CD4-positive, CD25-positive, alpha-beta regulatory T cell (primary cell): ENCODE data around the gene MAP4. TPM values are rescaled to one million over a fixed set of nuclear protein-coding genes. Genes with fewer than 3 reads are reported as not detected.
A peak's percentile ranks its signal among the peaks of the same experiment; 100 is the strongest.

Experiments
- ATAC-seq, 2 donors: fragments of 150-1000 bp; cut with Tn5 transposase; one replicate each; pipeline ENCODE4 v1.10.0; 2021; ENCODE audit warnings: low read depth in 2 of 2, moderate number of reproducible peaks in 2 of 2, moderate library complexity in 1 of 2
- DNase-seq, 3 donors: peaks; one replicate each; pipeline versions ENCODE4 v3.0.0 to v3.0.0-alpha.2; 2012 to 2022; ENCODE audit warnings: mixed read lengths in 1 of 3
- H3K27ac ChIP-seq: one replicate; pipeline ENCODE4 v1.7.0; 2013; ENCODE audit warnings: mild to moderate bottlenecking, low read length; ENCODE audit not compliant: insufficient read depth, poor library complexity, severe bottlenecking
- H3K27me3 ChIP-seq: one replicate; pipeline ENCODE4 v1.7.0; 2013; ENCODE audit warnings: low read length; ENCODE audit not compliant: control insufficient read depth, insufficient read depth
- H3K36me3 ChIP-seq: one replicate; pipeline ENCODE4 v1.7.0; 2013; ENCODE audit warnings: mild to moderate bottlenecking, low read length, moderate library complexity; ENCODE audit not compliant: control insufficient read depth, insufficient read depth
- H3K4me1 ChIP-seq: 2 replicates; pipeline ENCODE4 v1.7.0; 2013; ENCODE audit warnings: mild to moderate bottlenecking, low read length; ENCODE audit not compliant: insufficient read depth, control insufficient read depth, poor library complexity, severe bottlenecking
- H3K4me3 ChIP-seq: one replicate; pipeline ENCODE4 v1.7.0; 2013; ENCODE audit warnings: low read depth, mild to moderate bottlenecking, low read length, moderate library complexity
- H3K9me3 ChIP-seq, 2 experiments: 1 replicate in 1 of 2; 2 replicates in 1 of 2; pipeline ENCODE4 v1.7.0; 2013; ENCODE audit warnings: low read length in 2 of 2, mild to moderate bottlenecking in 1 of 2, moderate library complexity in 1 of 2; ENCODE audit not compliant: control insufficient read depth in 2 of 2
- H3K27ac Mint-ChIP-seq, 3 donors: one replicate each; pipeline ENCODE4 v1.8.0; 2020 to 2022; ENCODE audit warnings: mild to moderate bottlenecking in 3 of 3, mixed read lengths in 3 of 3, moderate library complexity in 2 of 3
- H3K27me3 Mint-ChIP-seq: one replicate; pipeline ENCODE4 v1.8.0; 2022; ENCODE audit warnings: mild to moderate bottlenecking, mixed read lengths
- H3K36me3 Mint-ChIP-seq: one replicate; pipeline ENCODE4 v1.8.0; 2020; ENCODE audit warnings: mixed read lengths
- H3K4me1 Mint-ChIP-seq, 4 donors: one replicate each; pipeline ENCODE4 v1.8.0; 2020 to 2022; ENCODE audit warnings: mixed read lengths in 4 of 4, mild to moderate bottlenecking in 1 of 4
- H3K4me3 Mint-ChIP-seq, 4 donors: one replicate each; pipeline ENCODE4 v1.8.0; 2020 to 2022; ENCODE audit warnings: mild to moderate bottlenecking in 4 of 4, mixed read lengths in 4 of 4, moderate library complexity in 3 of 4
- H3K9me3 Mint-ChIP-seq, 7 donors: one replicate each; pipeline ENCODE4 v1.8.0; 2020 to 2022; ENCODE audit warnings: mixed read lengths in 7 of 7, mild to moderate bottlenecking in 3 of 7, moderate library complexity in 2 of 7
- polyA plus RNA-seq, 4 donors: library from polyadenylated mRNA; unstranded; fragments of 300-500 nt; fragmentation: Illumina TruSeq; gene quantifications; one replicate each; pipeline ENCODE4 v1.2.3, GENCODE V29; 2021
- total RNA-seq: library from RNA; stranded (reverse); gene quantifications from one replicate; pipeline ENCODE4 v1.2.3, GENCODE V29; 2022

MAP4 gene
- total and polyA plus RNA-seq, 5 donors from 2014 or later = 17.0 to 123 (median 22.6) TPM

GRCh38 chr3:47813551-47814177, 202.6 kb downstream of the MAP4 start:
- H3K4me1 ChIP-seq = no peaks in the 10 kb centered on the region
- Mint-ChIP-seq H3K27ac (peak overlapping the region in 1 of 3 donors; percentile 22), H3K27me3 (no peaks in the 10 kb centered on the region), H3K9me3 (no peaks in the 10 kb centered on the region), H3K4me3 (no peak overlapping the region), H3K4me1 (peaks cover 0 to 14% (median 10%) of the 10 kb centered on the region in 4 donors), H3K36me3 (peaks cover 21% of the 10 kb centered on the region)
- no peak for ATAC-seq
- no peaks in the 10 kb centered on the region for H3K9me3 ChIP-seq
- H3K27ac ChIP-seq = no peak overlapping the region
- no peaks in the 10 kb centered on the region for H3K27me3 ChIP-seq
- DNase-seq = no peak
- no peak overlapping the region for H3K4me3 ChIP-seq
- peaks cover 36% of the 10 kb centered on the region for H3K36me3 ChIP-seq

- H3K27ac Mint-ChIP-seq = peak overlapping the region in 2 of 3 donors; percentile 11 to 69
- H3K9me3 ChIP-seq = no peaks in the 10 kb centered on the region
Observed at GRCh38 chr3:47804577-47804976, 211.6 kb downstream of the MAP4 start.

GRCh38 chr3:47803480-47804025, 212.7 kb downstream of the MAP4 start:
- Histone ChIP-seq H3K27me3 (no peaks in the 10 kb centered on the region), H3K4me1 (peaks cover 20% of the 10 kb centered on the region), H3K9me3 (no peaks in the 10 kb centered on the region), H3K36me3 (no peaks in the 10 kb centered on the region), H3K27ac (peak overlapping the region; percentile 88), H3K4me3 (peak overlapping the region; percentile 87)
- peak in 1 of 2 donors; percentile 17 for ATAC-seq
- peak overlapping the region; percentile 91 to 99 (median 96) for H3K4me3 Mint-ChIP-seq
- peaks cover 4% of the 10 kb centered on the region for H3K27me3 Mint-ChIP-seq
- peaks cover 3% of the 10 kb centered on the region for H3K36me3 Mint-ChIP-seq
- H3K27ac Mint-ChIP-seq = peak overlapping the region in 2 of 3 donors; percentile 90 to 95
- H3K9me3 Mint-ChIP-seq = no peaks in the 10 kb centered on the region
- DNase-seq = peak in 1 of 3 donors; percentile 40
- H3K4me1 Mint-ChIP-seq = peaks cover 0 to 30% (median 17%) of the 10 kb centered on the region in 4 donors

More at GRCh38 chr3:47804577-47804976, 211.6 kb downstream of the MAP4 start:
- Mint-ChIP-seq H3K9me3 (no peaks in the 10 kb centered on the region), H3K27me3 (peaks cover 4% of the 10 kb centered on the region), H3K4me1 (peaks cover 0 to 32% (median 17%) of the 10 kb centered on the region in 4 donors), H3K4me3 (peak overlapping the region; percentile 82 to 99 (median 88)), H3K36me3 (peaks cover 3% of the 10 kb centered on the region)
- peak overlapping the region; percentile 37 for H3K4me3 ChIP-seq
- no peak for DNase-seq
- H3K27me3 ChIP-seq = no peaks in the 10 kb centered on the region
- ATAC-seq = no peak
- H3K27ac ChIP-seq = no peak overlapping the region
- H3K4me1 ChIP-seq = peaks cover 20% of the 10 kb centered on the region
- peaks cover 3% of the 10 kb centered on the region for H3K36me3 ChIP-seq

- Histone ChIP-seq H3K27me3 (no peaks in the 10 kb centered on the region), H3K4me1 (peaks cover 20% of the 10 kb centered on the region), H3K36me3 (no peaks in the 10 kb centered on the region), H3K4me3 (peak within 1 kb of the TSS; percentile 90), H3K27ac (peak within 1 kb of the TSS; percentile 88), H3K9me3 (no peaks in the 10 kb centered on the region)
- Mint-ChIP-seq H3K27ac (peak within 1 kb of the TSS; percentile 88 to 95 (median 95)), H3K4me1 (peaks cover 0 to 30% (median 17%) of the 10 kb centered on the region in 4 donors), H3K9me3 (no peaks in the 10 kb centered on the region), H3K4me3 (peak within 1 kb of the TSS; percentile 95 to 99 (median 96)), H3K36me3 (peaks cover 3% of the 10 kb centered on the region), H3K27me3 (peaks cover 4% of the 10 kb centered on the region)
- peak; percentile 93 to 94 for ATAC-seq
- DNase-seq = peak; percentile 85 to 89 (median 85)
Observed at GRCh38 chr3:47802734-47803479, 213.3 kb downstream of the MAP4 start, which contains the start of gene DHX30. DHX30 (plus strand) TSS chr3:47803138; CDS start chr3:47810684, 7,546 bp downstream.

Other genes starting within 250 kb of the MAP4 start
- 132 TPM for gene SMARCC1, start 234.5 kb downstream of the MAP4 start, total RNA-seq
- gene SMARCC1, start 234.5 kb downstream of the MAP4 start, polyA plus RNA-seq = 10 to 100 TPM; 53.2 to 70.8 (median 55.1) TPM
- gene DHX30, start 213.3 kb downstream of the MAP4 start, total RNA-seq = 70.7 TPM
- gene DHX30, start 213.3 kb downstream of the MAP4 start, polyA plus RNA-seq = 10 to 100 TPM; 34.7 to 48.3 (median 35.0) TPM
- gene CDC25A, start 172.0 kb upstream of the MAP4 start, total RNA-seq = 0.72 TPM
- gene CDC25A, start 172.0 kb upstream of the MAP4 start, polyA plus RNA-seq = under 1 TPM in 3 of 4 donors, not detected in 1; 0.06 to 0.78 (median 0.13) TPM
- gene CAMP, start 207.1 kb upstream of the MAP4 start, total RNA-seq = not detected
- gene CAMP, start 207.1 kb upstream of the MAP4 start, polyA plus RNA-seq = not detected
- 33.4 TPM for gene ZNF589, start 224.7 kb upstream of the MAP4 start, total RNA-seq
- 1 to 10 TPM; 2.9 to 6.4 (median 4.8) TPM for gene ZNF589, start 224.7 kb upstream of the MAP4 start, polyA plus RNA-seq